Activated CD4-positive, alpha-beta T cell treated with anti-CD3 and anti-CD28 coated beads, Interleukin-2, amount 10 ng/mL, durations not matched to agents 7 days and 5 days (primary cell): Measurements from ENCODE around the gene STXBP4. TPM values are rescaled to one million over a fixed set of nuclear protein-coding genes. Genes with fewer than 3 reads are reported as not detected.

ENCODE experiments used
- CTCF ChIA-PET: fragments of 350-600 bp; sonication (Branson Sonifier 250); formaldehyde crosslinking; loops from one replicate; lab custom pipeline; 2021; ENCODE audit warnings: antibody characterized with exemption; lab: Charles Lee
- POLR2A ChIA-PET: fragments of 350-600 bp; sonication (Branson Sonifier 250); formaldehyde crosslinking; loops from one replicate; lab custom pipeline; 2021; ENCODE audit warnings: antibody characterized with exemption; lab: Charles Lee
- DNase-seq: peaks from one replicate; pipeline ENCODE4 v3.0.0-alpha.2; 2020
- H3K27ac Mint-ChIP-seq: one replicate; pipeline ENCODE4 v1.8.0; 2021; ENCODE audit warnings: mild to moderate bottlenecking, moderate library complexity, mixed read lengths
- H3K27me3 Mint-ChIP-seq: one replicate; pipeline ENCODE4 v1.8.0; 2021; ENCODE audit warnings: mixed read lengths
- H3K36me3 Mint-ChIP-seq: one replicate; pipeline ENCODE4 v1.8.0; 2021; ENCODE audit warnings: low read depth, mixed read lengths
- H3K4me1 Mint-ChIP-seq: one replicate; pipeline ENCODE4 v1.8.0; 2021; ENCODE audit warnings: mixed read lengths
- H3K4me3 Mint-ChIP-seq: one replicate; pipeline ENCODE4 v1.8.0; 2021; ENCODE audit warnings: mild to moderate bottlenecking, moderate library complexity, mixed read lengths
- H3K9me3 Mint-ChIP-seq: one replicate; pipeline ENCODE4 v1.8.0; 2021; ENCODE audit warnings: mixed read lengths
- total RNA-seq, 2 experiments: library from RNA; stranded (reverse); gene quantifications; one replicate each; pipeline ENCODE4 v1.2.3, GENCODE V29; 2021

Gene STXBP4
- total RNA-seq, 2 experiments from 2014 or later, result 5.5 to 6.2 TPM

DNA sequence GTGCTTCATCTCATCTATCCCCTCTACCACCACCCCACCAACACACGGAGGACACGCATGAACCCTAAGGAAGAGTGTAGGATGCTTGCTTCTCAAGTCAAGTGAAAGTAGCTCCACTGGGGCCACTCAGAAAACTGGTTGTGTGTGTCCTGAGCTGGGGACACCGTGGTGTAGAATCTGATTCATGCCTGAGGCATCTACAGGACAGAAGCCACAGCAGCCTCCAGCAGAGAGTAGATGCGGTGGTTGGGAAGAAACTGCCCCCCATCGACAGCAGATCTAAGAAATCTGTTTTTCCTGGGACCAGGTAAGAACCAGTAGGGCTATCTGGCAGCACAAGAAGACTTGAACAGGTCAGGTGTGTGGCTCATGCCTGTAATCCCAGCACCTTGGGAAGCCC lies 244.3 kb downstream of the STXBP4 start:
- DNase-seq, result no peak
- H3K4me1 Mint-ChIP-seq, result no peaks in the 10 kb centered on the region
- ChIA-PET POLR2A (no interaction called here), CTCF (interaction anchor here (0.6 kb wide), 1 partner anchor 220 kb away, joined by 3 read pairs; no protein-coding TSS in a partner anchor)
- no peaks in the 10 kb centered on the region for H3K27me3 Mint-ChIP-seq
- H3K4me3 Mint-ChIP-seq, result no peak overlapping the region
- no peak overlapping the region for H3K27ac Mint-ChIP-seq
- H3K36me3 Mint-ChIP-seq, result no peaks in the 10 kb centered on the region
- H3K9me3 Mint-ChIP-seq, result no peaks in the 10 kb centered on the region

DNA sequence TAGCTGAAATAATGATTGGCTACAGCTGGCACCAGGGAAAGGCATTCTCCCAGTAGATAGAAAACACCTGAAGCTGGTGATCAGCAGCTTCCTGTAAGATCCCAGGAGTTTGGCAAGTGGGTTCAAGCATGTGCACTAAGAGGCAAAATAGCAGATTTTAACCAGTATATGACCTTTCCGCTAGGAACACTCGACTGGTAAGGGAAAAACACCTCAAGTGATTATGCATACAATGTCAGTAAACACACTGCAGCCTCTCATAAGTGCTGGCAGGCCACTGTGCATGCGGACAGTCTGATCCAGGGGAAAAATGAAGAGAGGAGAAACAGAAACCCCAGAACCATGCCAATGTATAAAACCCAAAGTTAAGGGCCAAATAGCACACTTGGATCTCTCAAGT lies 247.1 kb downstream of the STXBP4 start:
- no peak overlapping the region for H3K27ac Mint-ChIP-seq
- ChIA-PET CTCF (no interaction called here), POLR2A (no interaction called here)
- no peaks in the 10 kb centered on the region for H3K9me3 Mint-ChIP-seq
- H3K27me3 Mint-ChIP-seq, result peaks cover 2% of the 10 kb centered on the region
- DNase-seq, result no peak
- no peaks in the 10 kb centered on the region for H3K4me1 Mint-ChIP-seq
- no peak overlapping the region for H3K4me3 Mint-ChIP-seq
- no peaks in the 10 kb centered on the region for H3K36me3 Mint-ChIP-seq

DNA sequence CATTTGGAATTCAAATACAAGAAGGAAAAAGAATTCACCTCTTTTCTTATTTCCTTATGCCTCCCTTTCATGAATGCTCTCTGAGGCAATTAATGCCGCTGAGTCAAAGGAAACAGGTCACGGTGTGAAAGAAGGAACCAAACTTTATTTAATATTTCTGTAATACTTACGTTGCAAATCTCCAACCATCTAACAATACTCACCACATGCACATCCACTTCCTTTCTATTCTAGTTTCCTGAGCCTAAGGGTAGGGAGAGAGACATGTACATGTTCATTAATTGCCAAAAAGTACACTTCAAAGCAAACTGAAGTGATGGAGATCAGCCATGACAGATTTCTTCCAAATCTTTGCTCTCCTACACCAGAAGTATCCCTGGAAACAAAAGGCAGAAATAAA lies 248.3 kb downstream of the STXBP4 start:
- Mint-ChIP-seq H3K4me3 (no peak overlapping the region), H3K27ac (no peak overlapping the region), H3K36me3 (no peaks in the 10 kb centered on the region), H3K4me1 (no peaks in the 10 kb centered on the region), H3K27me3 (peaks cover 2% of the 10 kb centered on the region), H3K9me3 (no peaks in the 10 kb centered on the region)
- DNase-seq, result no peak
- ChIA-PET CTCF (no interaction called here), POLR2A (no interaction called here)

DNA sequence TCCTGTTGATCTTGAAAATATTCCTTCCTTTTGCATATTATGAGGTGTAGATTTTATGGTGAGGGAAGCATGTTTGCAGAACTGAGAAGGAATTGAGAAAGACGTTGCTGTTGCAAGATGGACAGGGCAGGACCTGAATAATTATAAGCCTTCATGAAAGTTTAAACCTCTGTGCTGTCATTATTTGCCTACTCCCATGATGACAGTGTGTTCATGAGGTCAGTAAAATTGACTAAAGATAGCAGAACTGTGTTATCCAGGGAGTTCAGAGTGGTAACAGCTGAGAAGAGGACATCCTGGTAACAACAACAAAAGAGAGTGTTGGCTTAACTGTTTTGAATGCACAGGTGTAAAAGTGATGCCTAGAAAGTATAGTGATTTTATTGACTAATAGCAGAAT lies 250.9 kb downstream of the STXBP4 start:
- Mint-ChIP-seq H3K36me3 (no peaks in the 10 kb centered on the region), H3K4me3 (no peak overlapping the region), H3K27ac (no peak overlapping the region), H3K4me1 (no peaks in the 10 kb centered on the region), H3K9me3 (no peaks in the 10 kb centered on the region), H3K27me3 (peaks cover 7% of the 10 kb centered on the region)
- POLR2A ChIA-PET, result no interaction called here
- CTCF ChIA-PET, result no interaction called here
- no peak for DNase-seq

DNA sequence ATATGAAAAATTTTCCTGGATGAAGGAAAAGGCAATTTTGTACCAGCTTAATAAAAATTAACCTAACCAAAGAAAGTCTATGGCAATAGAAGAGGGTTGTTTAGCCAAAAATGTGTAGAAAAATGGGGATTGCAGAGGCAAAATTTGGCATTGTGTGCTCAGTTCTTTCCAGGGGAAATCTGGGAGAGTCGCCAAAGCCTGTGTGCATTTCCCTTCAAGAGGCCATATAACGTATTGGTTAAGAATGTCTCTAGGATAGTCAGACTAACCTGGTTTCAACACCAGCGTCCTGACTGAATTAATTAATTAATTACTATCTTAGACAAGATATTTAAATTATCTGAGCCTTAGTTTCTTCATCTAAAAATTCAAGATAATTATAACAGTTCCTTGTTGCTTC lies 251.4 kb downstream of the STXBP4 start:
- CTCF ChIA-PET, result no interaction called here
- H3K9me3 Mint-ChIP-seq, result no peaks in the 10 kb centered on the region
- H3K27ac Mint-ChIP-seq, result no peak overlapping the region
- POLR2A ChIA-PET, result no interaction called here
- no peak overlapping the region for H3K4me3 Mint-ChIP-seq
- no peak for DNase-seq
- H3K4me1 Mint-ChIP-seq, result no peaks in the 10 kb centered on the region
- no peaks in the 10 kb centered on the region for H3K36me3 Mint-ChIP-seq
- H3K27me3 Mint-ChIP-seq, result peaks cover 7% of the 10 kb centered on the region

Other genes with a start within 250 kb of the STXBP4 start
- under 1 TPM; 0.22 to 0.50 TPM for gene TOM1L1, start 67.9 kb upstream of the STXBP4 start, total RNA-seq
- 10 to 100 TPM; 44.9 to 46.1 TPM for gene COX11, start 111 bp upstream of the STXBP4 start, total RNA-seq